ENCODE results near the gene DNAJC8.

DNA sequence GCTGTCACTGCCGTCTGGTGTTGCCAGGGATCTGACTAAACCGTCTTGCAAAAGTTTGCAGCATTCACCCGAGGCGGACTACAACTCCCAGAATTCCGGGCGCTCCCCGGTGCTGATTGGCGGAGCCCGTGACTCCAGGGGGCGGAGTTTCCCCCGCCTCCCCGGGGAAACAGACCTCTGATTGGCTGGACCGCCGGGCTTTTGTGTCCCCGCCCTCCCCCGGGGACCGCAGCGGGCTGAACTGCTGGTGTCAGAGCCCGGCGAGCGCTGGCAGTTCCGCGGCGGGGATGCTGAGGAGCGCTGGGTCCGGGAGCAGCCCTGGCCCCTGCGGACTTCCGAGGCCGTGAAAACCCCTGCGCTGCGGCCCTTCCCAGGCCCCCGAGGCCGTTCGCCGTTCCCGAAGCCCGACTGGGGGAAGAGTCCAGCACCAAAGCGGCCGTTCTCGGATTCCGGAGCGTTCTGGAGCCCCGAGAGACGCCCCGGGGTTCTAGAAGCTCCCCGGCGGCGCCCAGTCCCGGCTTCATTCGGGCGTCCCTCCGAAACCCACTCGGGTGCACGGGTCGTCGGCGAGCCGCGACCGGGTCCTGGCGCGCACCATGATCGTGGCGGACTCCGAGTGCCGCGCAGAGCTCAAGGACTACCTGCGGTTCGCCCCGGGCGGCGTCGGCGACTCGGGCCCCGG lies 26.6 kb upstream of the DNAJC8 start, which contains the start of gene SESN2:
- TF ChIP-seq FOXM1 (IDR thresholded peaks at IDR 0.05; ENCODE audit: borderline replicate concordance) (no peak), BHLHE40 (IDR thresholded peaks at IDR 0.05; ENCODE audit: borderline replicate concordance) (no peak), CTBP1 (IDR thresholded peaks at IDR 0.05; ENCODE audit: borderline replicate concordance) (no peak), SUZ12 (IDR thresholded peaks at IDR 0.05) (no peak), FOXA1 (IDR thresholded peaks at IDR 0.05) (no peak), SP1 (IDR thresholded peaks at IDR 0.05) (no peak)
- TF ChIP-seq, protein P1, sequence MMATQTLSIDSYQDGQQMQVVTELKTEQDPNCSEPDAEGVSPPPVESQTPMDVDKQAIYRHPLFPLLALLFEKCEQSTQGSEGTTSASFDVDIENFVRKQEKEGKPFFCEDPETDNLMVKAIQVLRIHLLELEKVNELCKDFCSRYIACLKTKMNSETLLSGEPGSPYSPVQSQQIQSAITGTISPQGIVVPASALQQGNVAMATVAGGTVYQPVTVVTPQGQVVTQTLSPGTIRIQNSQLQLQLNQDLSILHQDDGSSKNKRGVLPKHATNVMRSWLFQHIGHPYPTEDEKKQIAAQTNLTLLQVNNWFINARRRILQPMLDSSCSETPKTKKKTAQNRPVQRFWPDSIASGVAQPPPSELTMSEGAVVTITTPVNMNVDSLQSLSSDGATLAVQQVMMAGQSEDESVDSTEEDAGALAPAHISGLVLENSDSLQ (IDR thresholded peaks at IDR 0.05), result peak; percentile 90
